ENCODE results near the gene NUDT8. TPM values are rescaled to one million over a fixed set of nuclear protein-coding genes. Genes with fewer than 3 reads are reported as not detected.

The NUDT8 gene
- polyA plus RNA-seq, 1 of the 3 experiments (the other 2 are of a cell fraction), result 2.7 TPM

DNA sequence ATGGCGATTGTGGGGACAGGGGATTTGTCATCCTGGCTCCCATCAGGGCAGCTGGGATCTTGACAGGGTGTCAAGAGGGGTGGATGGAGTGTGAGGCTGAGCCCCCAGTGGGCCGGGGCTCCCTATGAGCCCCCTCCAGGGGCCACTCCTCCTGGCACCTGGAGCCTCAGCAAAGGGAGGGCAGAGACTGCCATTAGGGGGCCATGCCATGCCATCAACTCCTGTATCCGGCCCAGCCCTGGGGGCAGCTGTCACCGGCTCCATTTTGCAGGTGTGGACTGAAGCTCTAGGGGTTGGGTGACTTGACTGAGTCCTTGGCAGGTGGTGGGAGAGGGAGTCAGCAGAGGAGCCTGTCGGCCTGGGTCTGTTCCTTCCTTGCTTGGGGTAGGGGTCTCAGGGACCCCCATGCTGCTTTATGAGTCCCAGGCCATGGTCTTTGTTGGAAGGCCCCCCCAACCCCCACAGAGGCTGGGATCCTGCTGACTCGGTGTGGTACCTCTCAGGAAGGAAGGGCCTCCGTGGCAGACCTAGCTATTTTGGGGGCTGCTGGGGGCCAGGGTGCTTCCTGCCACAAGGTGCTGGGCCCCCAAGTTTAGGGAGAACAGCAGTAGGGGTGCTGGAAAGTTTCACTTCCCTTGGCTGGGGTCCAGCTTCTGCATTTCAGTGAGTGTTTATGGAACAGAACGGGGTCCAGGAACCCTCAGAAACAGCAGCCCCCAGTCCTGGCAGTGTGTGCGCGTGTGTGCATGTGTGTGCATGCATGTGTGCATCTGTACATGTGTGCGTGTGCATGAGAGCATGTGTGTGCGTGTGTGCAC lies 19.3 kb upstream of the NUDT8 start:
- CTCF ChIA-PET, result interaction anchor here (0.6 to 21.6 kb wide), 5 partner anchors 10 to 35 kb away, joined by 3 to 308 read pairs (median 6); partner anchors contain the start of genes NUDT8 and TBX10
- DNase-seq, result no peak
- POLR2A ChIA-PET, result interaction anchor here (1.1 kb wide), 1 partner anchor 19 kb away, joined by 3 read pairs; the partner anchor contains the start of gene NUDT8

More for the DNA sequence above, 19.3 kb upstream of the NUDT8 start:
- H3K4me1 ChIP-seq (ENCODE audit: control insufficient read depth in 1 of 2, insufficient read depth in 2 of 2, low read depth in 1 of 2, low read length in 1 of 2), result no peaks in the 10 kb centered on the region; a peak in 1 of 4 replicates
- H3K9me2 ChIP-seq, result no peaks in the 10 kb centered on the region
- H3K9ac ChIP-seq, result no peak overlapping the region
- no peaks in the 10 kb centered on the region for H3K79me2 ChIP-seq (ENCODE audit: insufficient read depth)
- no peaks in the 10 kb centered on the region for H3K36me3 ChIP-seq (replicated peaks in 1 of 2; ENCODE audit: control insufficient read depth in 1 of 2, insufficient read depth in 2 of 2, low read length in 1 of 2)
- no peaks in the 10 kb centered on the region for H3K9me3 ChIP-seq
- H3F3A ChIP-seq (replicated peaks; ENCODE audit: insufficient read depth), result no peaks in the 10 kb centered on the region
- no peak for TF ChIP-seq TEAD4 (IDR thresholded peaks at IDR 0.05; ENCODE audit: borderline replicate concordance, insufficient read depth)
- TF ChIP-seq POLR2AphosphoS5 (IDR thresholded peaks at IDR 0.05; ENCODE audit: low read depth, low read length), result no peak
- TF ChIP-seq TAF1 (IDR thresholded peaks at IDR 0.05; ENCODE audit: borderline replicate concordance, low read depth, low read length), result no peak
- no peak for TF ChIP-seq RFX5 (IDR thresholded peaks at IDR 0.05; ENCODE audit: low read length)
- no peak for TF ChIP-seq FOSL2 (IDR thresholded peaks at IDR 0.05; ENCODE audit: borderline replicate concordance, low read depth)
- no peak for TF ChIP-seq REST (IDR thresholded peaks at IDR 0.05; ENCODE audit: low read depth, low read length)
- TF ChIP-seq, protein P1, sequence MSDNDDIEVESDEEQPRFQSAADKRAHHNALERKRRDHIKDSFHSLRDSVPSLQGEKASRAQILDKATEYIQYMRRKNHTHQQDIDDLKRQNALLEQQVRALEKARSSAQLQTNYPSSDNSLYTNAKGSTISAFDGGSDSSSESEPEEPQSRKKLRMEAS (IDR thresholded peaks at IDR 0.05; ENCODE audit: low read depth), result no peak
- TF ChIP-seq RAD21 (IDR thresholded peaks at IDR 0.05; ENCODE audit: low read length), result no peak
- TF ChIP-seq FOXM1 (IDR thresholded peaks at IDR 0.05; ENCODE audit: low read depth), result no peak
- no peak for TF ChIP-seq IRF3 (IDR thresholded peaks at IDR 0.05; ENCODE audit: low read depth, low read length)
- no peak for TF ChIP-seq NRF1 (IDR thresholded peaks at IDR 0.05; ENCODE audit: low read depth, low read length)
- TF ChIP-seq EZH2phosphoT487 (IDR thresholded peaks at IDR 0.05; ENCODE audit: borderline replicate concordance, low read depth), result no peak
- TF ChIP-seq FOXJ3 (CRISPR knock-in tag; IDR thresholded peaks at IDR 0.05), result no peak
- no peak for TF ChIP-seq RXRA (IDR thresholded peaks at IDR 0.05; ENCODE audit: borderline replicate concordance, low read depth)
- no peak for TF ChIP-seq EP300 (IDR thresholded peaks at IDR 0.05; ENCODE audit: borderline replicate concordance in 1 of 2, low read depth in 1 of 2, low read length in 1 of 2)
- no peak for TF ChIP-seq MXI1 (IDR thresholded peaks at IDR 0.05; ENCODE audit: low read depth, low read length)
- no peaks in the 10 kb centered on the region for H4K20me1 ChIP-seq (ENCODE audit: insufficient read depth)
- no peak overlapping the region for H3K4me2 ChIP-seq
- 79% methylated on average over 6 of the region's 12 CpGs for WGBS (ENCODE audit: low lambda C conversion rate)
- H3K27me3 ChIP-seq (ENCODE audit: insufficient read depth), result no peaks in the 10 kb centered on the region
- no peak overlapping the region for H3K27ac ChIP-seq (ENCODE audit: low read depth in 2 of 2, low read length in 1 of 2)
- no peak overlapping the region for H3K4me3 ChIP-seq (ENCODE audit: low read depth in 2 of 2, low read length in 1 of 2)
- no peak overlapping the region for H2AFZ ChIP-seq (ENCODE audit: low read depth)

Data from SK-N-SH (cell line).